OCI-LY7 (cell line): ENCODE measurements around the gene DDIT4. TPM values are rescaled to one million over a fixed set of nuclear protein-coding genes. Genes with fewer than 3 reads are reported as not detected.
"Not testable (repeated sequence)": the region's sequence is repeated elsewhere in the genome, so short reads cannot be mapped to it uniquely, and the experiment has no call there.

Experiments
- BruUV-seq: library from RNA; stranded (reverse); fragments of 400-500 nt; replicated peaks from 2 replicates; lab custom pipeline; 2021; lab: Mats Ljungman, UMichigan
- CTCF ChIA-PET: fragments of 300-600 bp; sonication (Branson Sonifier 250); formaldehyde crosslinking; loops from one replicate; lab custom pipeline; 2022; ENCODE audit warnings: antibody characterized with exemption; ENCODE audit not compliant: unreplicated experiment; lab: Charles Lee
- POLR2A ChIA-PET: fragments of 300-600 bp; sonication (Branson Sonifier 250); formaldehyde crosslinking; loops from one replicate; lab custom pipeline; 2022; ENCODE audit warnings: antibody characterized with exemption; lab: Charles Lee
- DNase-seq: peaks from one replicate; pipeline ENCODE4 v3.0.0-alpha.2; 2015; ENCODE audit warnings: low spot score
- H2AFZ ChIP-seq: fragments of 200-600 bp; sonication (generic), shearing (Covaris generic); 2 replicates; pipeline ENCODE4 v1.6.1; 2014; ENCODE audit warnings: mild to moderate bottlenecking, antibody characterized with exemption, low read length, moderate library complexity
- H3K27ac ChIP-seq: fragments of 200-600 bp; sonication (generic); 2 replicates; pipeline ENCODE4 v1.5.1; 2014; ENCODE audit warnings: mixed run types, low read depth, mild to moderate bottlenecking, moderate library complexity, low read length, inconsistent platforms; ENCODE audit not compliant: poor library complexity, severe bottlenecking
- H3K36me3 ChIP-seq: fragments of 200-600 bp; sonication (generic); 2 replicates; pipeline ENCODE4 v1.6.1; 2014; ENCODE audit warnings: mild to moderate bottlenecking, antibody characterized with exemption, low read length, moderate library complexity, mixed read lengths; ENCODE audit not compliant: insufficient read depth
- H3K4me1 ChIP-seq: fragments of 200-600 bp; sonication (generic); 2 replicates; pipeline ENCODE4 v1.5.1; 2014; ENCODE audit warnings: mild to moderate bottlenecking, low read length; ENCODE audit not compliant: insufficient read depth, poor library complexity, severe bottlenecking
- H3K4me2 ChIP-seq: fragments of 200-600 bp; sonication (generic); 2 replicates; pipeline ENCODE4 v1.6.1; 2014; ENCODE audit warnings: mild to moderate bottlenecking, low read length
- H3K4me3 ChIP-seq: fragments of 200-600 bp; sonication (generic); 2 replicates; pipeline ENCODE4 v1.5.1; 2014; ENCODE audit warnings: mild to moderate bottlenecking, low read depth, low read length; ENCODE audit not compliant: poor library complexity, severe bottlenecking
- H3K79me2 ChIP-seq: fragments of 200-600 bp; sonication (generic); 2 replicates; pipeline ENCODE4 v1.6.1; 2016; ENCODE audit warnings: low read depth, mild to moderate bottlenecking, low read length, moderate library complexity, mixed read lengths; ENCODE audit not compliant: insufficient read depth
- H3K9me2 ChIP-seq: fragments of 200-600 bp; sonication (generic); 2 replicates; pipeline ENCODE4 v1.6.1; 2016; ENCODE audit warnings: mild to moderate bottlenecking, low read length, mixed read lengths; ENCODE audit not compliant: insufficient read depth
- H3K9me3 ChIP-seq: fragments of 200-600 bp; sonication (generic); 2 replicates; pipeline ENCODE4 v1.6.1; 2014; ENCODE audit warnings: mild to moderate bottlenecking, mixed run types, low read length, mixed read lengths
- H4K20me1 ChIP-seq: fragments of 200-600 bp; sonication (generic); 2 replicates; pipeline ENCODE4 v1.6.1; 2014; ENCODE audit warnings: mild to moderate bottlenecking, antibody characterized with exemption, low read length, moderate library complexity, mixed read lengths; ENCODE audit not compliant: insufficient read depth
- CTCF ChIP-seq: fragments of 200-600 bp; sonication (generic); conservative IDR thresholded peaks from 2 replicates; pipeline ENCODE4 v1.5.1; 2014; ENCODE audit warnings: mild to moderate bottlenecking, antibody characterized with exemption, low read length, moderate library complexity, mixed read lengths
- EZH2phosphoT487 ChIP-seq: fragments of 200-600 bp; sonication (generic); IDR thresholded peaks from 2 replicates; pipeline ENCODE4 v1.6.1; 2018; ENCODE audit warnings: low read depth, borderline replicate concordance, mild to moderate bottlenecking, mixed run types, antibody characterized with exemption, low read length, moderate library complexity, mixed read lengths
- intact Hi-C: fragments of 100-400 bp; cut with micrococcal nuclease; formaldehyde crosslinking; loops from one replicate; pipeline ENCODE4 v1.10.0; 2022; ENCODE audit not compliant: unreplicated experiment
- total RNA-seq, 2 experiments: library from RNA; depleted of rRNA in 1 of 2; stranded (reverse); fragments of >200 nt in 1 of 2; shearing (Covaris generic) in 1 of 2; gene quantifications; 2 replicates each; pipeline ENCODE4 v1.2.3, GENCODE V29; 2014 to 2022

The DDIT4 gene
- total RNA-seq, 2 experiments from 2014 or later, result 91.8 to 102 TPM

GRCh38 chr10:72295330-72295910, 21.7 kb downstream of the DDIT4 start:
- no peak overlapping the region for H3K4me3 ChIP-seq
- BruUV-seq, result no TSS peak
- no peaks in the 10 kb centered on the region for H3K9me3 ChIP-seq
- peaks cover 27% of the 10 kb centered on the region for H3K4me1 ChIP-seq
- no peaks in the 10 kb centered on the region for H3K9me2 ChIP-seq
- intact Hi-C loops, result no loop called here
- DNase-seq, result no peak
- CTCF ChIA-PET, result no interaction called here
- no peaks in the 10 kb centered on the region for H3K36me3 ChIP-seq
- H2AFZ ChIP-seq, result no peak overlapping the region
- no peak for TF ChIP-seq EZH2phosphoT487
- no peak for TF ChIP-seq CTCF
- POLR2A ChIA-PET, result interaction anchor here (0.7 kb wide), 3 partner anchors 18 to 49 kb away, joined by 3 to 9 read pairs (median 4); no protein-coding TSS in a partner anchor
- no peaks in the 10 kb centered on the region for H3K79me2 ChIP-seq
- H3K27ac ChIP-seq, result no peak overlapping the region
- no peaks in the 10 kb centered on the region for H4K20me1 ChIP-seq
- no peak overlapping the region for H3K4me2 ChIP-seq

- H4K20me1 ChIP-seq, DNase-seq, H3K36me3 ChIP-seq, H3K9me3 ChIP-seq, H3K9me2 ChIP-seq, H3K79me2 ChIP-seq: not testable (repeated sequence)
- intact Hi-C loops, result loop anchor here (1.0 to 2.0 kb wide), 4 partner anchors 22 to 49 kb away; no protein-coding TSS in a partner anchor
- BruUV-seq, result TSS peak; percentile 91
- Histone ChIP-seq H3K4me2 (peak overlapping the region; percentile 90), H3K4me3 (peak overlapping the region; percentile 71), H2AFZ (peak overlapping the region; percentile 34; the same call in 1 of the 2 replicates), H3K4me1 (peaks cover 31% of the 10 kb centered on the region), H3K27ac (peak overlapping the region; percentile 83)
- CTCF ChIA-PET, result interaction anchor here (0.8 to 1.1 kb wide), 3 partner anchors 22 to 30 kb away, joined by 3 to 4 read pairs (median 3); no protein-coding TSS in a partner anchor
- POLR2A ChIA-PET, result interaction anchor here (0.5 to 2.3 kb wide), 19 partner anchors 12 to 859 kb away, joined by 3 to 14 read pairs (median 4); no protein-coding TSS in a partner anchor
These were observed 23.1 kb downstream of the DDIT4 start for GRCh38 chr10:72296829-72297280.

- intact Hi-C loops, result loop anchor here (1.0 to 2.0 kb wide), 4 partner anchors 23 to 49 kb away; no protein-coding TSS in a partner anchor
- Histone ChIP-seq H4K20me1 (no peaks in the 10 kb centered on the region), H3K9me3 (no peaks in the 10 kb centered on the region), H3K4me3 (peak overlapping the region; percentile 71), H3K4me2 (peak overlapping the region; percentile 90), H2AFZ (peak overlapping the region; percentile 34; the same call in 1 of the 2 replicates), H3K79me2 (no peaks in the 10 kb centered on the region), H3K4me1 (peaks cover 36% of the 10 kb centered on the region), H3K27ac (peak overlapping the region; percentile 83), H3K9me2 (no peaks in the 10 kb centered on the region), H3K36me3 (no peaks in the 10 kb centered on the region)
- CTCF ChIA-PET, result interaction anchor here (0.5 to 1.1 kb wide), 4 partner anchors 22 to 43 kb away, joined by 3 to 5 read pairs (median 4); no protein-coding TSS in a partner anchor
- DNase-seq, result peak; percentile 97
- no TSS peak for BruUV-seq
- POLR2A ChIA-PET, result interaction anchor here (0.5 to 2.3 kb wide), 19 partner anchors 11 to 858 kb away, joined by 3 to 14 read pairs (median 4); no protein-coding TSS in a partner anchor
- TF ChIP-seq CTCF (no peak), EZH2phosphoT487 (no peak)
These were observed 23.6 kb downstream of the DDIT4 start for GRCh38 chr10:72297281-72297804.
